GM18507 (cell line): ENCODE measurements around the gene STING1.
"Not testable (repeated sequence)": the region's sequence is repeated elsewhere in the genome, so short reads cannot be mapped to it uniquely, and the experiment has no call there.

Source experiments
- DNase-seq: peaks from one replicate; pipeline ENCODE4 v3.0.0; 2011; ENCODE audit warnings: low read depth; ENCODE audit not compliant: insufficient read length; ENCODE audit errors: extremely low spot score
- FAIRE-seq: peaks from 2 replicates; lab custom pipeline; 2011; peaks lifted over from hg19 to GRCh38; lab: Jason Lieb, UNC

The STING1 gene

GRCh38 chr5:139446956-139447779 lies 35.4 kb downstream of the STING1 start:
- FAIRE-seq, result peak; percentile 69
- no peak for DNase-seq

- DNase-seq (no peak), FAIRE-seq (no peak)
Observed at GRCh38 chr5:139445325-139446170, 37.0 kb downstream of the STING1 start.

GRCh38 chr5:139443831-139444453 lies 38.6 kb downstream of the STING1 start:
- FAIRE-seq (no peak), DNase-seq (no peak)

- DNase-seq, FAIRE-seq: not testable (repeated sequence)
Observed at GRCh38 chr5:139440416-139440815, 42.1 kb downstream of the STING1 start.

- FAIRE-seq (peak; percentile 90), DNase-seq (peak; percentile 89)
Observed at GRCh38 chr5:139439013-139439903, 43.3 kb downstream of the STING1 start, which contains the start of gene DNAJC18. DNAJC18 (minus strand) TSS chr5:139439525; CDS start chr5:139439445, 80 bp downstream.

GRCh38 chr5:139438707-139439012 lies 43.9 kb downstream of the STING1 start:
- DNase-seq, result no peak
- no peak for FAIRE-seq

GRCh38 chr5:139435676-139436075 lies 46.9 kb downstream of the STING1 start:
- DNase-seq, result no peak
- FAIRE-seq, result no peak

GRCh38 chr5:139431706-139432105 lies 50.9 kb downstream of the STING1 start:
- no peak for FAIRE-seq
- DNase-seq, result no peak

- DNase-seq, result no peak
Observed at GRCh38 chr5:139430015-139430414, 52.5 kb downstream of the STING1 start.

GRCh38 chr5:139426203-139426885 lies 56.2 kb downstream of the STING1 start:
- DNase-seq, result no peak
- FAIRE-seq, result no peak

More at GRCh38 chr5:139430015-139430414, 52.5 kb downstream of the STING1 start:
- peak; percentile 26 for FAIRE-seq
